HG02973 (cell line): ENCODE measurements around the gene RASGRF1.

Experiments used
- ATAC-seq: cut with Tn5 transposase; IDR thresholded peaks from one replicate; pipeline ENCODE4 v1.9.1; 2021; ENCODE audit warnings: moderate library complexity; ENCODE audit not compliant: unreplicated experiment

RASGRF1 gene

DNA sequence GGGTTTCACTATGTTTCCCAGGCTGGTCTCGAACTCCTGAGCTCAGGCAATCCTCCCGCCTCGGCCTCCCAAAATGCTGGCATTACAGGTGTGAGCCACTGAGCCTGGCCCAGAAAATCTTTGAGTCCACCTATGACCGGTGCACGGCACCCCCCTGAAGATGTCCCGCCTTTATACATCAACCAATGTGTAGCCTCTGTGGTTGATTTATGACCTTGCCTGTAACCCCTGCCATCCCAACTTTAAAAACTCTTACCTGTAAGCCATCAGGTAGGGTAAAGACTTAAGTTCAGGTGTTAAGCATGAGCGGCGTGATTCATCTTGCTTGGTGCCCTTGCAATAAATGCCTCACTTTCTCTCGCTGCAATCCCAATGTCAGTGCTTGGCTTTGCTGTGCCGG is 131.2 kb downstream of the RASGRF1 start:
- no peak for ATAC-seq

DNA sequence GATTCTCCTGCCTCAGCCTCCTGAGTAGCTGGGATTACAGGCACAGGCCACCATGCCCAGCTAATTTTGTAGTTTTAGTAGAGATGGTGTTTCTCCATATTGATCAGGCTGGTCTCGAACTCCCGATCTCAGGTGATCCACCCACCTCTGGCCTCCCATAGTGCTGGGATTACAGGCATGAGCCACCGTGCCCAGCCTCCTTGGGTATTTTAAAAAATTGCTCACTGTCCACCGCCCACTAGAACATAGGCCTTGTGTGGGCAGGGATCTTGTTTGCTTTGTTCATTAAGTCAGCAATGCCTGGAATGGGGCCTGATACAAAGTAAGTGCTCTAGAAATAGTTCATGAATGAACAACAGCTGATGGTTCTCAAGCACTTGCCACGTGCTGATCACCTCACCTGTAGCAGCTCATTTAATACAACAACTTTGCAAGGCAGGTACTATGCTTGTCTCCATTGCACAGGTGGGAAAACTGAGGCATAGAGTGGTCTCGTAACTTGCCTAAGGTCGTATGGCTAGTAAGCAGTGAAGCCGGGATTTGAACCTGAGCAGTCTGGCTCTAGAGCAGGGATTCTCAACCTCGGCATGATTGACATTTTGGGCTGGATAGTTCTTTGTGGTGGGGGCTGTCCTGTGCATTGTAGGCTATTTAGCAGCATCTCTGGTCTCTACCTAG is 133.0 kb downstream of the RASGRF1 start:
- no peak for ATAC-seq

DNA sequence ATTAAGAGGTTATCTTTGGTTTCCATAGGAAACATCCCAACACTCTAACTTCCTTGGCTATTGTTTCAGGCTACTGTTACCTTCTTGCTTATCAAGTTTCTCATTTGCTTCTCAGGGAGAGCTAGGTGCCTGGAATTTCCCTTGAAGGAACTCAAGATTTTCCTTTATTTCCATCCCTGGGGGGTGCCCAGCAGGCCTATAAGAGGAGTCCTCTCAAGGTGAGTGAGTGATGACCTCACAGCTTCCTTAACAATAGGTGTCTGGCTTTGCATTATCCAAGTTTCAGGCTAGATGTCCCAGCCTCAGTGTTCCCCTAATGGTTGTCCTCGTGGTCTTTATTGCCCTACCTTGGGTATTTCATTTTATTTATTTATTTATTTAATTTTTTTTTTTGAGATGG is 133.6 kb downstream of the RASGRF1 start:
- no peak for ATAC-seq

DNA sequence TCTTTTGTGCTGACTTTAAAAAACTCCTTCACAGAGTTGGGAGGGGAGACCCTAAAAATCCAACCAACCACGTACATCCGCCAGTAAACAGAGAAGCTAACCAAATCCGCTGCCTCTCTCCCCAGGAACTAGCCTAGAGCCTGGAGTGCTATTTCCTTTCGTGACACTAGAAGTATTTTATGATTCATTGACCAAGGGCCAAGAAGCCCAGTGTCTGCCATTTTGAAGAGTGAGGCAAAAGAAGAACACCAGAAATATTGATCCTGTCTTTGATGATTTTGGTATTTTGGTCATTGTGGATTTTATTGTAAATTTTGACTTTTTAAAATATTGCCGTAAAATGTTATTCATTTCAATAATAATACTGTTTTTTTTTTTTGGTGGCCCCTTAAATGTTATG is 135.2 kb downstream of the RASGRF1 start:
- ATAC-seq, result no peak

DNA sequence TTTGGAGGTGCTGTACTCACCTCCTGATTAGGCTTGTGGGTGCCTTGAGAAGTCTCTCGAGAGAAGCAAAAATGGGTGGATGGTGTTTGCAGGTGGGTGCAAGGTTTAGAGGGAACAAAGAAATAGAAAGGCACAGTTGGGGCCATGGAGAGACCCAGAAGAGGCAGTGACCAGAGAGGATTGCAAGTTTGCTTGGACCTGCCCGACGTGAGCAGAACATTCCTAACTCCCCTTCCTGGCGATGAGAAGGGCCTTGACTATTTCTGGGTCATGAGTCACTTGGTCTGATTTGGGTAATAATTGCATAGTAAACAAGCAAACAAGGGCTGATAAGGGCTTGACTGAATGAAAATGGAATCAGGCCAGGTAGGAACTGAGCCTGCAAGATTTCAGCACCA is 138.7 kb downstream of the RASGRF1 start:
- no peak for ATAC-seq

DNA sequence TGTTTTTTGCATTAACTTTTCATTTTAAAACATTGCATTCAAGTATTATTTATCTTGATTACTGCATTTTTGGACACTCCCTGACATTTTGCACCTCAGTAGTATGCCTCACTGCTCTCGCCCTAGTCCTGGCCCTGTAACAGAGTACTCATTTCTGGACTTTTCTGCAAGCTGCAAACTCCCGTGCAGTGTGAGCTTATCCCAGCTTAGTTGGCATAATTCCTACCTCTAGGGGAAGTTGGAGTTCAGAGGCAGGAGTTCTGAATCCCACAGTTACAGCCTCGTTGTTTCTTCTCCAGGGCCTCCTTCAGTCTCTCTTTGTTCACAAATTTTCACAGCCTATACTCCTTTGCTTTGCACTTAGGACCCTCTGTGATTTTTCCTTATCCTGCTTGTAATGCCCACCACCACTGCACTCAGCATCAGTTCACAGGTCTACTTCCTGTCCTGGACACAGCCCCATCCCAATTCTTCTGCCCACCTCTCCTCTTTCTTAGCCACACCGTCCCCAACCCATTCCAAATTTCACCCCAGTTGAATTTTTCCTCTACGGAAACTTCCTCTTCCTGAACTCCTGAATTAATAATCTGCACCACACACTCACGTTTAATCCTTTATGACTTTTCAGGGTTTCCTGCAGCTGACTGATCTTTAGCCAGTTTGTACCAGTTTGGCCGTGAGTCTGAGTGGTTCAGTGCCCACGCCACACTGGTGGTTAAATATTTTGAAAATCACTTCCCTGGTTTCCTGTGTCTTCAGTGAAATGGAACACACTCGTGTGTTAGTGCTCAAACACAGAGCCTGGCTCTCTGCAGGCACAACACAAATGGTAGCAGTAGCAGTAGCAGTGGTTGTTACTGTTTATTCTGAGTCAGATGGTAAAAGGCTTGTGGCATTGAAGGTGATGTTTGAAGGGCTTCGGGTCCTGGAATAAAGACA is 139.4 kb downstream of the RASGRF1 start:
- ATAC-seq, result no peak

DNA sequence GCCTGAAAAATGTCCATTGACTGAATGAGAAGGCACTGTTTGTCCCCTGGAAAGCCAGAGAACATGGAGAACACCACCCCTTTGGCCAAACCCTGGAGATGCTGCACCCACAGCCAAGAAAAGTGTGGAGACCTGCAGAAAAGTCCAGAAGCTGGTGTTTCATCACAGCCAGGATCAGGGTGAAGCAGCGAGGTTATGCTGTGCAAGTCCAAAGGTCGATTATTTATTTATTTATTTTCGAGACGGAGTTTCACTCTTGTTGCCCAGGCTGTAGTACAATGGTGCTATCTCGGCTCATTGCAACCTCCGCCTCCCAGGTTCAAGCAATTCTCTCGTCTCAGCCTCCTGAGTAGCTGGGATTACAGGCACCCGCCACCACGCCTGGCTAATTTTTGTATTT is 140.2 kb downstream of the RASGRF1 start:
- ATAC-seq, result no peak

DNA sequence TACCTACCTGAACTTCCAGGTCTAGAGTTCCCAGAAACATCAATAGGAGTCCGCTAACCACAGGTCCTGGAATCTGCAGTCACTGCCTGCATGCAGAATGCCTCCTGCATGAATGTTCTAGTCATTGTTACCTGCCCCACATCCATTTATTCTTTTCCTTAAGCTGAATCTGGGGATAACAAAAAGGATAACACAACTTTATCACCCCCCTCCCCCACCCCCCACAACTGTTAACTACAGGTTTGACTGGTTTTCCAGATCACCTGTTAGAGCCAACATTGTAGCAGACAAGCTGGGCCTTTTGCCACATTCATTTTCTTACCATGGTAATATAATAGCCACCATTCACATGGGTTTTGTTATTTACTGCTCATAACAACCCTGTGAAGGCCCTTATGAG is 141.1 kb downstream of the RASGRF1 start:
- no peak for ATAC-seq

DNA sequence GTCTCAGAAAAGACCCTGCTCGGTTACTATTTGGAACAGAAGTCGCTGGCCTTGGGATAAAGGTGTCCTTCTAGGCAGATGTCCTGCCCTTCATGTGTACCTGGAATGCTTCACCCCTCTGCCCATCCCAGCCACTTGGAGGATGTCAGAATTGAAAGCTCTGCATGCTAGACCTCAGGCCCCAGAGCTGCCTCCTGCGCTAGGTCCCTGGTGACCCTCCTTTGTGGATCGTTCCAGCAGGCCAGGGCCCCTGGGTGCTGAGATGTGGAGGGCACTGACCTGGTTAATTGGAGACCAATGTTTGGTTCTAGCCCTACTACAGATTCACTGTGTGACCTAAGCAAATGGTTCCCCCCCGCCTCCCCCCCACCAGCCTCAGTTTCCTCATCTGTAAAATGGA is 143.1 kb downstream of the RASGRF1 start:
- ATAC-seq, result no peak

DNA sequence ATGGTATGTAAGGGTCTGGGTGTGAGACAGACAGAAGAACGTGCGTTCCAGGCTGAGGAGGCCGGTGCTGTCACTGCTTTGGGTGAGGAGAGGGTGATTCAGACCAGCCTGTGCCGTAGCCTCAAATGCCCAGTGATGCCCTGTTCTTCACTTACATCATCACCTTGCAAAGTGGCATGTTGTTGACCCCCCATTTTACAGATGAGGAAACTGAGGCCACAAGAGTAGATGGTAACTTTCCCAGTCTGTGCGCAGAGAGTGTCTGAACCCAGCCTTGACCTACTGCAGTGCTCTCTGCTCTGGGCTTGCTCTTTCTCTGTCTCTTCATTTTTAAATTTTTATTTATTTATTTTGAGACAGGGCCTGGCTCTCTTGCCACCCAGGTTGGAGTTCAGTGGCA is 144.1 kb downstream of the RASGRF1 start:
- ATAC-seq, result no peak

DNA sequence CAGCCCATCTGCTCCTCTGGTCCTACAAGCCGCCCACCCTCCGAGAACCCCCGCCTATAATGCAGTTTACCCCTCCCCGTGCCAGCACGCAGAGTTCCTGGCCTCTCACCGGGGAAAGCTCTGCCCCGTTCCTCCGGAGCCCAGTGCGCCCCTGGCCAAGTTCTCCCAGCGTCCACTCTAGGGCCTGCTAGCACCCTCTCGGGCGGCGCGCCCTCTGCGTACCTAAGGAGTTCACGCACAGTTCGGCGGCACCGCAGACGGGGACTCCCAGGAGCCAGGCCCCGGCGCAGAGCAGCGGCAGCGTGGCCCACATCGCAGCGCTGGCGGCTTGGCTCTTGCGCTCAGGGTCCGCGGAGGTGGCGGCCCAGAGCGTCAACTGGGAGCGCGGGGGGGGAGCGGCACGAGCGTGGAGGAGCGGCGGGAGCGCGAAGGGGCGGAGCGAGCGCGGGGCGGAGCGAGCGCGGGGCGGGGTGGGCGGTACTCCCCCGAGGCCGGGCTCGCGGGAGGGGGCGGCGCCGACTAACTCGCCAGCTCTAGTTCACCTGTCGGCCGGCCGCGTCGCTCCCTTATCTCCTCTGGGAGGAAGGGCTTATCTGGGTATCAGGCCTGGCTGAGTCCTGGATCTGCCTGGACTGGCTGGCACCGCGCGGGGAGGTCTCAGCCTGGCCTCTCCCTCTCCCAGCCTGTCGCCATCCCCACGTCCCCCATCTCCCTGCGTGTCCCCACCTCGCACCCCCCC is 145.7 kb downstream of the RASGRF1 start, which contains the start of gene CTSH:
Gene CTSH (minus strand): TSS at position 378 of the 739 bp plus-strand sequence. CDS start 65 bp downstream, at position 313.
- ATAC-seq, result peak; percentile 53

DNA sequence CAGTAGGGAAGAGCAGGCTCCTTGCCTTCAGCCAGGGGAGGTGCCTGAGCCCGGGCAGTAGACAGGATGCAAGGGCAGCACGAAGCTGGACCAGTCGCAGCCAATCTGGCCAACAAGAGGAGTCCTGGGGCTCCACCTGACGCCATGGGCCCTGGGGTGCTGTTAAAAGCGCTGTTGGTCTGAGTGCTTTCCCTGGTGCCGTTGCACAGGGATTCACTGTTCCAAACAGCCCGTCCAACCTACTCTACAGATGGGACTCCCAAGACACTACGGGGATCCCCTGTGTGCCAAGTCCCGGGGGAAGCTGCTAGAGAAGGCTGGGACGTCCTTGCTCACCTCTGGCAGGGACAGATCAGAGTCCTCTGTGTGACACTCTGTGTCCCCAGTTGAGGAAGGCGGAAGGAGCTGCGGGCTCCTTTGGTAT is 146.4 kb downstream of the RASGRF1 start:
- ATAC-seq, result peak; percentile 27

DNA sequence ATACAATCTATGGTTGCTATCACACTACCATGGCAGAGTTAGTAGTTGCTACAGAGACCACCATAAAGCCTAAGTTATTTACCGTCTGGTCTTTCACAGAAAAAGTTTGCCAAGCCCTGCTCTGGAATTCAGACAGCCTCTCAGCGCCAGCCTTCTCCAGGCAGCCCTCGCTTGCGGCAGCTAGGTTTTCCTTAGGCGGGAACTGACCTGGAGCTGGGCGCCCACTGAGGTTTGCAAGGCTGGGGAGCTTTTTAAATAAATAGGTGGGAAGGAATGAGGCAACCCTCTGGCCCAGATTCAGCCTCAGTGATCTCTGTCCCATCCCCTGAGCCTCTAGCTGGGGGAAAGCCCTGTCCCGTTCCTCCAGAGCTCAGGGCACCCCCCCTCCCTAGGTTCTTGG is 146.9 kb downstream of the RASGRF1 start:
- no peak for ATAC-seq

DNA sequence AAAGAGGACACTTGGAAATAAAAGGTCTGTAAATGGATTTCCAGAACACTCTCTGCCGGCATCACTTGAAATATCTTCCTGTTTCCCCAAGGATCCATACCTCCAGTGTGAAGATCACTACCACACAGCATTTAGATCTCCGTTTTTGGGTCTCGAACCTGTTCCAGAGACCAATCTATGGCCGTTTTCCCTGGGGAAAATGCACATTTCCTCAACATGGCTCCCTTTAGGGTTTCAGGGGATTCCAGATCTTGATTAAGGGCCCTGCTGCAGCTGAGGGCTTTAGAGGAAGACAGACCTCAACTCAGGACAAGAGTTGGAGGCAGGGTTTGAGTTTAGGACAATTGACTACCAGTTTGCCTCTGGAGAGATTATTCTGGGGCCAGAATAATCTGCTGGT is 147.8 kb downstream of the RASGRF1 start:
- ATAC-seq, result no peak

DNA sequence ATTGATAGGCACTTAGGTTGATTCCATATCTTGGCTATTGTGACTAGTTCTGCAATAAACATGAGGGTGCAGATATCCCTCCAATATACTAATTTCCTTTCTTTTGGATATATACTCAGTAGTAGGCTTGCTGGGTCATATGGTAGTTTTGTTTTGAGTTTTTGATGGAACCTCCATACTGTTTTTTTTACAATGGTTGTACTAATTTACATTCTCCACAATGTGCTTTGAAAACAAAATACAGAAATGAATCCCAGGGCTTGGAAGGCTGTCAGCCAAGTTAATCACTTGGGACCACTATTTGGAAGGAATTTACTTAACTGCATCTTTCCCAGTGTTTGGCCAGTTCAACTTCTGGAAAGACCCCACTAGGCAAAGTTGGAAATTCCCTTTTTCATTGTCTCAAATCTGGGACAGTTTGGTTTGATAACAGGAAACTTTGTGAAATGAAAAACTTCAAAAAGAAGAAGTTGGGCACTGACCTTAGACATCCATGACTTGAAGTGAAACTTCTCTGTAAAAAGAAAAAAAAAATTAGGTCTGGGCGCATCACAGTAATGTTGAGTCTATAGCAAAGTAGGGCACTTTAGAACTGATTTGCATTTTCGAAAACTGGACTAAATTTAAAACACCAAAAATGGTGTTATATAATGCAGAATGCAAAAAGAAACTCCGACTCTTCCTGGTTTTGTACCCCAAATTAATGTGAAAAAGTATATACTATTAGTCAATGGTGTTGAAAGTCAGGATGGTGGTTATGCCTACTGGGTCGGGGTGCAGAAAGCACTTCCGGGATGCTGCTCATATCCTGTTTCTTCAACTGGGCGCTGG is 151.7 kb downstream of the RASGRF1 start:
- ATAC-seq, result peak; percentile 58

DNA sequence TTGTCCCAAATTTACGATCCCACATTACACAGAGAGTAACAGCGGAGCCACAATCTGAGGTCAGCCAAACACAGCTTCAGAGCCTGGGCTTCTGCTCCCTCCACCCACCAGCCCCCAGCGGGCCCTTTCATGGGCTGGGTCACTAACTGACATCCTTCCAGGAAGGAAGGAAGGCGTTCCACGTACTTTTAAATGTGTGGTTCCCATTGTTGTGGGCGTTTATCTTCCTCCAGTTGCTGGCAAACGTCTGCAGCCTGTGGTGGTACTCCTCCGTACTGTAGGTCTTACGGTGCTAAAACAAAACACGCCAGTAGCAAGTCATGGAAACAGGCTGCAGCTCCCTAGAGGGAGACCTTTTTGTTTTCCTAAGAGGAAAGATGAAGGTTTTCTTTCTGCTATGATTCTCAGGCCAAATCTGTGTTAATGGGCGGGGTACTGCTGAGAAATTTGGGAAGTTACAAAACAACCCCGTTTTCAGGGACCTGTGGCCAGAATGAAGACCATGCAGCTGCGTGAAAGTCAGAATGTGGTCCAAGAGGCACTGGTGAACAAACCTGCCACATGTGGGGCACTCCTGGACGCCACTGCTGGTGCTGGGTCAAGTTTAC is 153.3 kb downstream of the RASGRF1 start:
- no peak for ATAC-seq

DNA sequence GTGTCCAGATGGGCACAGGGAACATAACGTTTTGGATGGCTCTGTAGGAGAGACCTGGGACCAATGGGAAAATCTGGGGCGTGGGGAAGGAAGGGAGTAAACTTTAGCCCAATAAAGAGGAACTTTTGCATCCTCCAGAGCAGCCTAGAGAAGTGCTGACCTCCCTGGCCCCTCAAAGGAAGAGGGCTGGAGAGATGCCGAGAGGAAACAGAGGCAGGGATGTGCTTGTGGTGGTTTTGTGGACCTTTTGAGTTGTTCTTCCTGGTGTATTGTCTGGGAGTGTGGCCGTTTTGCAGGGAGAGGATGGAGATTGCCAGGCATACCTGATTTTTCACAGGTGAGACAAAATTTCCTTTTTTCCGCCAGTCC is 155.9 kb downstream of the RASGRF1 start:
- ATAC-seq, result no peak

DNA sequence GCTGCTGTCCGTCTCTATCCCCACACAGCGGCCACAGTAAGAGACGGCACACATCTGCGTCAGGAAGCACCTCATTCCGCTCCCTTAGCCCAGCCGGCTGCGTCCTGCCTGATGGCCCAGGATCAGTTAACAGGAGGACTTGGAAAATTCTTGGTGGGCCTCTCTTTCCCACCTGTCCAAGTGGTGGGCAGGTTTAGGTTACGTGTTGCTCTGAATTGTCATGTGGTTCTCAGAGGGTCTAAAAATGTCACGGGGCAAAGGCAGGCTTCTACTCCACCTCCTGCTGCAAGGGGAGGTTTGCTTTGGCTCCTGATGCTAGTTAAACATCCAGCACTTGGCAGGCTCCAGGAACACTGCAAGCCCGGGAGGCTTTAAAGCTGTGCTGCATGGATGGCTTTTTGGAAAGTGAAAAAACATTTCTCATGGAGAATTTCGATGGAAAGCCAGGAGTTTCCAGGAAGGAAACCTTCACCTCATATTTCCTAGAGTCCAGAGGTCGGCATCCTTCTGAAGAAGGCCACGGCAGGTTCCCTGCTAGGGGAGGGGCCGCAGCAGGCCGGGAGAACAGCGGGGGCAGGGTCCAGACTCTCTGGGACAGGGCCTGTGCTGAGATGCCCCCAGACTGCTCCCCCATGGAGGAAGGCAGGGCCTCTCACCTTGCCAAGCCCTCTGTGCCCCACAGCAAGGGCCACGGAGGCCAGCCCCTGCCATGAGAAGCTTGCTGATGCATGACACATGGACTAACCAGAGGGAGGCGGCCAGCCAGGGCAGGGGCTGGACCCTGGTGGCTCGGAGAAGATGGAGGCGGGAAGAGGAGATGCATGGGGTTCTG is 156.5 kb downstream of the RASGRF1 start:
- no peak for ATAC-seq

DNA sequence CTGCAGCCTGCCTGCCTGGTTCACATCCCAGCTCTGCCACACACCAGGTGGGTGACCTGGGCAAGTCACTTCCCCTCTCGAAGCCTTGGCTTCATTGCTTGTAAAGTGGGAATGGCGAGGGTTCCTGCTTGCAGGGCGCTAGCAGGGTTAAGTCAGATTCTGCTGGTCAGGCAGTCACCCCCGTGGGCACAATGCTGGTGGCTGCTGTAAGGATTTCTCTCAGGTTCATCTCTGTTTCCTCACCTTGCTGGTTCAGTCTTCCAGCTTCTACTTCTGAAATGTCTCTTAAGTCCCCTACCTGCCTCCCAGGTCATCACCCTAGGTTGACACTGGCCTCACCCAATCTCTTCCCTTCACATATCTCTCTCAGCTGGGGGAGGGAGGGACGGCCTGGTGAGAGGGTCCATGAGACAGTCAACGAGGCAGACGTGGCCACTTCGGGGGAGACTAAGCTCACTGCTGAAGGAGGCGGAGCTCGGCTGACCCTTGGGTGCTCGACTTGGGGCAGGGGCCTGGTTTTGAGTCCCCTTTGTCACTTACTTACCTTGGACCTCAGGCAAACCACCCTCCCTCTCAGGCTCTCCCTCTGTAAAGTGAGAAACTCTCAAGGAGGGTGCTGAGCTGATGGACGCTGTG is 157.3 kb downstream of the RASGRF1 start:
- no peak for ATAC-seq
